OCI-LY7 (cell line): ENCODE results near the gene ALOX5AP. TPM values are rescaled to one million over a fixed set of nuclear protein-coding genes. Genes with fewer than 3 reads are reported as not detected.

Source experiments
- BruUV-seq: library from RNA; stranded (reverse); fragments of 400-500 nt; replicated peaks from 2 replicates; lab custom pipeline; 2021; lab: Mats Ljungman, UMichigan
- CTCF ChIA-PET: fragments of 300-600 bp; sonication (Branson Sonifier 250); formaldehyde crosslinking; loops from one replicate; lab custom pipeline; 2022; ENCODE audit warnings: antibody characterized with exemption; ENCODE audit not compliant: unreplicated experiment; lab: Charles Lee
- POLR2A ChIA-PET: fragments of 300-600 bp; sonication (Branson Sonifier 250); formaldehyde crosslinking; loops from one replicate; lab custom pipeline; 2022; ENCODE audit warnings: antibody characterized with exemption; lab: Charles Lee
- DNase-seq: peaks from one replicate; pipeline ENCODE4 v3.0.0-alpha.2; 2015; ENCODE audit warnings: low spot score
- H2AFZ ChIP-seq: fragments of 200-600 bp; sonication (generic), shearing (Covaris generic); 2 replicates; pipeline ENCODE4 v1.6.1; 2014; ENCODE audit warnings: mild to moderate bottlenecking, antibody characterized with exemption, low read length, moderate library complexity
- H3K27ac ChIP-seq: fragments of 200-600 bp; sonication (generic); 2 replicates; pipeline ENCODE4 v1.5.1; 2014; ENCODE audit warnings: mixed run types, low read depth, mild to moderate bottlenecking, moderate library complexity, low read length, inconsistent platforms; ENCODE audit not compliant: poor library complexity, severe bottlenecking
- H3K36me3 ChIP-seq: fragments of 200-600 bp; sonication (generic); 2 replicates; pipeline ENCODE4 v1.6.1; 2014; ENCODE audit warnings: mild to moderate bottlenecking, antibody characterized with exemption, low read length, moderate library complexity, mixed read lengths; ENCODE audit not compliant: insufficient read depth
- H3K4me1 ChIP-seq: fragments of 200-600 bp; sonication (generic); 2 replicates; pipeline ENCODE4 v1.5.1; 2014; ENCODE audit warnings: mild to moderate bottlenecking, low read length; ENCODE audit not compliant: insufficient read depth, poor library complexity, severe bottlenecking
- H3K4me2 ChIP-seq: fragments of 200-600 bp; sonication (generic); 2 replicates; pipeline ENCODE4 v1.6.1; 2014; ENCODE audit warnings: mild to moderate bottlenecking, low read length
- H3K4me3 ChIP-seq: fragments of 200-600 bp; sonication (generic); 2 replicates; pipeline ENCODE4 v1.5.1; 2014; ENCODE audit warnings: mild to moderate bottlenecking, low read depth, low read length; ENCODE audit not compliant: poor library complexity, severe bottlenecking
- H3K79me2 ChIP-seq: fragments of 200-600 bp; sonication (generic); 2 replicates; pipeline ENCODE4 v1.6.1; 2016; ENCODE audit warnings: low read depth, mild to moderate bottlenecking, low read length, moderate library complexity, mixed read lengths; ENCODE audit not compliant: insufficient read depth
- H3K9me2 ChIP-seq: fragments of 200-600 bp; sonication (generic); 2 replicates; pipeline ENCODE4 v1.6.1; 2016; ENCODE audit warnings: mild to moderate bottlenecking, low read length, mixed read lengths; ENCODE audit not compliant: insufficient read depth
- H3K9me3 ChIP-seq: fragments of 200-600 bp; sonication (generic); 2 replicates; pipeline ENCODE4 v1.6.1; 2014; ENCODE audit warnings: mild to moderate bottlenecking, mixed run types, low read length, mixed read lengths
- H4K20me1 ChIP-seq: fragments of 200-600 bp; sonication (generic); 2 replicates; pipeline ENCODE4 v1.6.1; 2014; ENCODE audit warnings: mild to moderate bottlenecking, antibody characterized with exemption, low read length, moderate library complexity, mixed read lengths; ENCODE audit not compliant: insufficient read depth
- CTCF ChIP-seq: fragments of 200-600 bp; sonication (generic); conservative IDR thresholded peaks from 2 replicates; pipeline ENCODE4 v1.5.1; 2014; ENCODE audit warnings: mild to moderate bottlenecking, antibody characterized with exemption, low read length, moderate library complexity, mixed read lengths
- EZH2phosphoT487 ChIP-seq: fragments of 200-600 bp; sonication (generic); IDR thresholded peaks from 2 replicates; pipeline ENCODE4 v1.6.1; 2018; ENCODE audit warnings: low read depth, borderline replicate concordance, mild to moderate bottlenecking, mixed run types, antibody characterized with exemption, low read length, moderate library complexity, mixed read lengths
- intact Hi-C: fragments of 100-400 bp; cut with micrococcal nuclease; formaldehyde crosslinking; loops from one replicate; pipeline ENCODE4 v1.10.0; 2022; ENCODE audit not compliant: unreplicated experiment
- total RNA-seq, 2 experiments: library from RNA; depleted of rRNA in 1 of 2; stranded (reverse); fragments of >200 nt in 1 of 2; shearing (Covaris generic) in 1 of 2; gene quantifications; 2 replicates each; pipeline ENCODE4 v1.2.3, GENCODE V29; 2014 to 2022

The ALOX5AP gene
- total RNA-seq, 2 experiments from 2014 or later = 89.9 to 90.9 TPM

- Histone ChIP-seq H3K4me1 (no peaks in the 10 kb centered on the region), H3K9me2 (no peaks in the 10 kb centered on the region), H3K79me2 (no peaks in the 10 kb centered on the region), H3K36me3 (no peaks in the 10 kb centered on the region), H3K9me3 (no peaks in the 10 kb centered on the region), H3K4me3 (no peak overlapping the region), H2AFZ (no peak overlapping the region), H3K27ac (no peak overlapping the region), H4K20me1 (no peaks in the 10 kb centered on the region), H3K4me2 (no peak overlapping the region)
- BruUV-seq = no TSS peak
- POLR2A ChIA-PET = interaction anchor here (0.7 kb wide), 1 partner anchor 295 kb away, joined by 3 read pairs; no protein-coding TSS in a partner anchor
- TF ChIP-seq EZH2phosphoT487 = no peak
- no peak for TF ChIP-seq CTCF
- CTCF ChIA-PET = no interaction called here
- no peak for DNase-seq
- intact Hi-C loops = no loop called here
Observed at GRCh38 chr13:30774214-30774730, 38.9 kb downstream of the ALOX5AP start.

GRCh38 chr13:30776661-30777060 is 41.3 kb downstream of the ALOX5AP start:
- H3K9me2 ChIP-seq = no peaks in the 10 kb centered on the region
- intact Hi-C loops = no loop called here
- no peaks in the 10 kb centered on the region for H3K36me3 ChIP-seq
- H3K27ac ChIP-seq = no peak overlapping the region
- H3K9me3 ChIP-seq = no peaks in the 10 kb centered on the region
- no peaks in the 10 kb centered on the region for H3K4me1 ChIP-seq
- no peak for TF ChIP-seq EZH2phosphoT487
- no peak overlapping the region for H3K4me2 ChIP-seq
- POLR2A ChIA-PET = interaction anchor here (0.6 kb wide), 1 partner anchor 1956 kb away, joined by 3 read pairs; no protein-coding TSS in a partner anchor
- no peak overlapping the region for H2AFZ ChIP-seq
- H4K20me1 ChIP-seq = no peaks in the 10 kb centered on the region
- BruUV-seq = no TSS peak
- CTCF ChIA-PET = no interaction called here
- no peak overlapping the region for H3K4me3 ChIP-seq
- DNase-seq = peak; percentile 32
- no peaks in the 10 kb centered on the region for H3K79me2 ChIP-seq

GRCh38 chr13:30779016-30779415 is 43.7 kb downstream of the ALOX5AP start:
- no TSS peak for BruUV-seq
- Histone ChIP-seq H3K9me3 (no peaks in the 10 kb centered on the region), H3K27ac (no peak overlapping the region), H3K4me2 (no peak overlapping the region), H3K4me1 (no peaks in the 10 kb centered on the region), H3K4me3 (no peak overlapping the region), H2AFZ (no peak overlapping the region), H3K9me2 (no peaks in the 10 kb centered on the region), H4K20me1 (no peaks in the 10 kb centered on the region), H3K79me2 (no peaks in the 10 kb centered on the region), H3K36me3 (no peaks in the 10 kb centered on the region)
- POLR2A ChIA-PET = interaction anchor here (0.6 to 1.1 kb wide), 2 partner anchors 9 to 14 kb away, joined by 3 to 4 read pairs; no protein-coding TSS in a partner anchor
- no peak for TF ChIP-seq EZH2phosphoT487
- no peak for TF ChIP-seq CTCF
- CTCF ChIA-PET = no interaction called here
- no peak for DNase-seq
- intact Hi-C loops = no loop called here
